Choroid plexus epithelial cell (primary cell): Measurements from ENCODE around the gene LIMA1.
"Not testable (repeated sequence)": the region's sequence is repeated elsewhere in the genome, so short reads cannot be mapped to it uniquely, and the experiment has no call there.

Experiments used
- DNase-seq: peaks from one replicate; pipeline ENCODE4 v3.0.0-alpha.2; 2010; ENCODE audit warnings: low read depth
- H3K4me3 ChIP-seq: 2 replicates; pipeline ENCODE4 v1.5.1; 2011; ENCODE audit warnings: low read depth, mild to moderate bottlenecking, control low read depth, low read length, moderate library complexity
- CTCF ChIP-seq: conservative IDR thresholded peaks from 2 replicates; pipeline ENCODE4 v1.5.1; 2011; ENCODE audit warnings: low read depth, mild to moderate bottlenecking, control low read depth, inconsistent platforms, low read length, moderate library complexity

The LIMA1 gene

GRCh38 chr12:50283229-50283923 is at the start of gene LIMA1:
TSS of gene LIMA1 (minus strand) at chr12:50283520. CDS start at chr12:50248751, 34,769 bp downstream.
- H3K4me3 ChIP-seq = peak within 1 kb of the TSS; percentile 86
- DNase-seq = peak; percentile 87
- TF ChIP-seq CTCF = peak; percentile 66

GRCh38 chr12:50331745-50332144 is 48.4 kb upstream of the LIMA1 start:
- no peak overlapping the region for H3K4me3 ChIP-seq
- no peak for TF ChIP-seq CTCF
- DNase-seq = no peak

- not testable (repeated sequence) for DNase-seq, H3K4me3 ChIP-seq
These were observed 45.3 kb upstream of the LIMA1 start for GRCh38 chr12:50328664-50329063.

- no peak overlapping the region for H3K4me3 ChIP-seq
- TF ChIP-seq CTCF = peak; percentile 7
- DNase-seq = peak; percentile 77
These were observed 43.4 kb upstream of the LIMA1 start for GRCh38 chr12:50326590-50327284.

GRCh38 chr12:50325890-50326391 is 42.6 kb upstream of the LIMA1 start:
- TF ChIP-seq CTCF = no peak
- no peak overlapping the region for H3K4me3 ChIP-seq
- DNase-seq = peak; percentile 26

GRCh38 chr12:50324770-50325169 is 41.5 kb upstream of the LIMA1 start:
- DNase-seq, H3K4me3 ChIP-seq: not testable (repeated sequence)

- not testable (repeated sequence) for DNase-seq, H3K4me3 ChIP-seq
These were observed 40.8 kb upstream of the LIMA1 start for GRCh38 chr12:50324077-50324476.

- DNase-seq = no peak
- TF ChIP-seq CTCF = no peak
- H3K4me3 ChIP-seq = no peak overlapping the region
These were observed 38.9 kb upstream of the LIMA1 start for GRCh38 chr12:50322206-50322605.
